CD4-positive, alpha-beta T cell treated with Interleukin-10 for 1 hour (primary cell): Measurements from ENCODE around the gene TECTA.
"Not testable (repeated sequence)": the region's sequence is repeated elsewhere in the genome, so short reads cannot be mapped to it uniquely, and the experiment has no call there.

Source experiments
- DNase-seq: peaks from one replicate; pipeline ENCODE4 v3.0.0-alpha.2; 2020

TECTA gene

GRCh38 chr11:121129362-121130340 lies 28.6 kb downstream of the TECTA start:
- no peak for DNase-seq

GRCh38 chr11:121131656-121132055 lies 30.6 kb downstream of the TECTA start:
- DNase-seq: no peak

GRCh38 chr11:121132211-121132976 lies 31.4 kb downstream of the TECTA start:
- DNase-seq: no peak

GRCh38 chr11:121134741-121135312 lies 33.8 kb downstream of the TECTA start:
- no peak for DNase-seq

- no peak for DNase-seq
Observed at GRCh38 chr11:121137005-121137404, 36.0 kb downstream of the TECTA start.

GRCh38 chr11:121138259-121138658 lies 37.2 kb downstream of the TECTA start:
- no peak for DNase-seq

- DNase-seq: no peak
Observed at GRCh38 chr11:121140369-121140768, 39.3 kb downstream of the TECTA start.

- DNase-seq: no peak
Observed at GRCh38 chr11:121141066-121141465, 40.0 kb downstream of the TECTA start.

- DNase-seq: no peak
Observed at GRCh38 chr11:121143921-121144320, 42.9 kb downstream of the TECTA start.

GRCh38 chr11:121144723-121145122 lies 43.7 kb downstream of the TECTA start:
- no peak for DNase-seq

- DNase-seq: no peak
Observed at GRCh38 chr11:121145826-121146225, 44.8 kb downstream of the TECTA start.

- no peak for DNase-seq
Observed at GRCh38 chr11:121149116-121149515, 48.1 kb downstream of the TECTA start.

- DNase-seq: no peak
Observed at GRCh38 chr11:121151207-121151688, 50.2 kb downstream of the TECTA start.

- no peak for DNase-seq
Observed at GRCh38 chr11:121152764-121153163, 51.7 kb downstream of the TECTA start.

GRCh38 chr11:121153472-121153871 lies 52.4 kb downstream of the TECTA start:
- DNase-seq: no peak

- DNase-seq: no peak
Observed at GRCh38 chr11:121154486-121155314, 53.7 kb downstream of the TECTA start.

GRCh38 chr11:121157756-121158155 lies 56.7 kb downstream of the TECTA start:
- no peak for DNase-seq

- no peak for DNase-seq
Observed at GRCh38 chr11:121159741-121160140, 58.7 kb downstream of the TECTA start.

- DNase-seq: no peak
Observed at GRCh38 chr11:121161349-121161917, 60.4 kb downstream of the TECTA start.

GRCh38 chr11:121163658-121164308 lies 62.7 kb downstream of the TECTA start:
- no peak for DNase-seq

GRCh38 chr11:121177629-121178028 lies 76.6 kb downstream of the TECTA start:
- not testable (repeated sequence) for DNase-seq
